SU-DHL-6 (cell line): ENCODE results near the gene DGUOK.

Source experiments
- CTCF ChIP-seq: fragments of 200-600 bp; sonication (generic); IDR thresholded peaks from one replicate; pipeline ENCODE4 v1.5.1; 2017; ENCODE audit warnings: antibody characterized with exemption, mild to moderate bottlenecking, low read length, moderate library complexity; ENCODE audit not compliant: insufficient read depth, poor library complexity, severe bottlenecking
- EZH2phosphoT487 ChIP-seq: fragments of 200-600 bp; sonication (generic), shearing (Covaris generic); conservative IDR thresholded peaks from 2 replicates; pipeline ENCODE4 v1.6.1; 2018; ENCODE audit warnings: mild to moderate bottlenecking, antibody characterized with exemption, low read length, moderate library complexity, mixed read lengths

- TF ChIP-seq CTCF: no peak
- no peak for TF ChIP-seq EZH2phosphoT487
Measured at GRCh38 chr2:73925853-73926492, 707 bp upstream of the DGUOK start.
